NCI-H526 treated with DMSO at 0.1 percent for 48 hours (cell line): ENCODE data around the gene RASGRP1.

Experiments used
- DNase-seq: peaks from one replicate; lab custom pipeline; 2025; lab: John Stamatoyannopoulos, UW

The RASGRP1 gene

DNA sequence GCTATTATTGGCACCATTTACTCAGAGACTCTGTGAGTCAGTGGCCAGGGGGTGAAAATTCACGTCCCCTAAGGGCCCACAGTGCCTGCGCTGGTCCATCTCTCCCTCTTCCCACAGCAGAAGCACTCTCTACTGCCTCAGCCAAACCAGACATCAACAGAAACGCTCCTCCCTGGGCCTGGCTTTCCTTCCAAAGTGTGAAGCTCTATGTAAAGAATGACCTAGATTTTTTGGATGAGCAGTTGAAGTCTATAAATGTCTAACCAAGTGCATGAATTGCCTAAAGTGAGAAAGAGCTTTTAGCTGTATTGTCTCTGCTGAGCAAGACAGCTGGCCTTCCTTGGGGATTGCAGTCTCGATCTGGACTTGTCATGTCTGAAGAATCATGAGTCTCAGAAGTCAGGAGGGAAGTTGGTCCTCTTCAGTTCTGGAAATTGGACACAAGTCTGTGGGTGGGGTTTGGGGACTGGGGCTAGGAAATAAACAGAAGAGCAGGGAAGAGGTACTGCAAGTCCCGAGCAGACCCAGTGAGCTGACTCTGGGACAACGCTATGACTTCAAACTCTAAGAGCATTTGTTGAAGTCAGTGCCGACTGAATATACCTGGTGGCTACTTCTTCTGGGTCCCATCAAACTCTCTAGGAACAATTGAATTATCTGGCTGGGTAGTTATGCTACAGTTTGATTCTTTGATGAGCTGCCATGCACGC lies 29.0 kb downstream of the RASGRP1 start:
- no peak for DNase-seq

DNA sequence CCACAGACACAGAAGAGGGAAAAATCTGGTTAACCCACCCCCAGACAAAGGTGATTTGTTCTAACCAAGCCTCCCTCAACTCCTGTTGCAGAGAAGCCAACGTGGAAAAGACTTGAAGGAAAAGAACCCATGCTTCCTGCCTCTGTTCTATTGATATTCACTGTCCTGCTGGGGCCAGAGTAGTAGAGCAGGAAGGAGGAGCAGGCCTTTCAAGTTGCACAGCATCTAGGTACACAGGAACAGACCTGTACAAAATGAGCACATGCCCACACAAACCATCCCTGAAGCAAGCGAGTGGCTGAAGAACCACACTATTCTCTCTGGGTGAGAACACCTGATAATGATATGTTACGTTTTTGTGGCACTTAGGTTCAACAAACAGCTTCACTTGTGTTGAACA lies 29.9 kb downstream of the RASGRP1 start:
- DNase-seq, result no peak

DNA sequence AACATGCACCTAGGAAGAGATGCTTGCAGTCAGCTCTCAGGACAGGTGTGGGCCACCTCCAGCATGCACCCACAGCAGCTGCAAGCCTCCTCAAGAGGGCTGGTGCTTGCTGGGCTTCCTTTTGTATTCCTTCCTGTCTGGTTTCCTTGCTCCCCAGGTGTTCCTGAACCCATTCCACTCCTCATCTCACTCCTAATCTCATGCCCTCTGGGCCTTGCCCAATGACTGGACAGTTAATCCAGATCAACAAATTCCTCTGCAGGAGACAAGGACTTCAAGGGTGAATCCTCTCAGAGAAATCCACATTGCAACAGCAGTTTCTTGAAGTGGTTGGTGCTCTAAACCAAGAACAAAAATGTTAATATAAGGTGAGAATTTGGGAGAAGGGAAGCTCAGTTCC lies 30.7 kb downstream of the RASGRP1 start:
- no peak for DNase-seq

DNA sequence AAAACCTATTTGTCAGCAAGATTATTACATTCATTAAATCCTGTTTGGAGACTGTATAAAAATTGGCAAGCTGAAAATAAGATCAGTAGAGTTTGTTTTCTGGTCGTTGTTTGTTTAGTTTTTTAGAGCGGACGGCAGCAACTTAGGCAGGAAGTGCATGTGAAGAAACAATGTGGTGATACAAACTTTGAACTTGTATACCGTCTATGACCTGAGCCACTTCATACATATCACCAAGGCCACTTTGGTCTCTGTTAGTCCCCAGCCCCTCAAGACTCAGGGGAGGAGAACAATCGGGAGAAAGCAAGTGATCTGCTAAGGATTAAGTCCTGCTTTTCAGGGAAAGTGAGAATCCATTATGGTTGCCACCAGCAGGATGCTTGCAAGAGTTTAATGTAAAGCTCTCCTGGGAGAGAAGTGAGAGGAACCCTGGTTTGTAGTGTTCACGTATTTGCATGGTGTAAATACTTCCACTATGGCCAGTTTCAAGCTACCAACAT lies 31.1 kb downstream of the RASGRP1 start:
- no peak for DNase-seq

DNA sequence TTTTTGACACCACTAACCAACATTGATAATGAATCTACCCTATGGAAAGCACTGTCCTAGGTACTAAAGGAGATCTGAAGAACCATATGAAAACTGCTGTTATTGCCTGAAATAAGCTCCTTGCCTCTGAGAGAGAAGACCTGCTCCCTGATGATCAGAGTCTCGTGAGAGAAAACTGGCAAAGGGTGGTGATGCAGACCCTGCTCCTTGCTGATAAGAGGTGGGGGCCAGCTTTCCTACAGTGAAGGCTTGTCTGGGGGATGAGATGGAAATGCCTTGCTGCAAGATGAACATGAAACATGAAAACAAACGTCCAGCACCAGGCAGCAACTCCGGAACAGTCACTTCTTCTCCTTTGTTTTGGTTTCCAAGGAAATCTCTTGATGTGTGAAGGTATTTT lies 31.9 kb downstream of the RASGRP1 start:
- DNase-seq, result no peak

DNA sequence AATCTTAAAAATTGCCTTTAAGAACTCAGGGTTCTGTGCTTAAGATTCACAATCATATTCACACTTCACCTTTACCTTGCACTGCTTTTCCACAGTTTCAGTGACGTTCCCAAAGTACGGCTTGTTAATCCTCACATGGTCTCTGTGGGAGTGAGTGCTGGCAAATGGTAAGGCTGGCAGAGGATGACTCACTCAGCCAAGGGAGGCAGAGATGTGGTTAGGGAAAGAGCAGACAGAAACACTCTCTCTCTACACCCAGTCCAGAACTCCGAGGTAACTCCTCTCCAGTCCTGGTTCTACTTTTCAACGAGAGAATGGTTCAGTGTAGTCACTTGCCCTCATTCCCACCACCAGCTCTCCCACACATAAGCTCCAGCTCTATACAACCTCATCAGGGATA lies 33.1 kb downstream of the RASGRP1 start:
- no peak for DNase-seq

DNA sequence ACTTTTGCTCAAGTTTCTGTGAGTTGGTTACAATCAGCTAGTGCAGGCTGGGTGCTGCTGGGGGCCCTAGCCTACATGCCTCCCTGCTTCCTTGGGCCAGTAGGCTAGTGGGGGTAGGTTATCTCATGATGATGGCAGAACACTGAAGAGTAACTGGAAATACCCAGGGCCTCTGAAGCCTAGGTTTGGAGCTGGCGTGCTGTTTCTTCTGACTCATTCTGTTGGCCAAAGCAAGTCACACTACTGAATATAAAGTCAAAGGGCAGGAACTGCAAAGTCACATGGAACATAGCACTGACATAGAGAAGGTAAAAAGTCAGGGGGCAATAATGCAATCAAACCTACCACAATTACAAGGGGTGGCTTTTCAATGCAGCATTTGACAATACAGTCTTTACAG lies 34.5 kb downstream of the RASGRP1 start:
- no peak for DNase-seq

DNA sequence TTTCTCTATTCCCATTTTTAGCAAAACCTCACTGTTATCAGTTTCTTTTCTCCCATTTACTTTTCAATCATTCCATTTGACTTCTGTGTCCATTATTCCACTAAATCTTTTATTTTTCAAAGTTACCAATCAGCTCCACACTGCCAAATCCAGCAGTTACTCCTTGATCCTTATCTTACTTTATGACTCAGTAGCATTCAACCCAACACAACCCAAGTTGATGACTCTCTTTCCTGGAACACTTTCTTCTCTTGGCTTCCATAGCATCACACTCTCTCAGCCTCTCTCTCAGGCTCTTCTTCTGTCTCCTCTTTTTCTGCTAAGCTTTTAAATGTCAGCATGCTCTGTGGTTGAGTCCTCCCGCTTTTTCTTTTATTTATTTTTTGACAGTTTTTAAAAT lies 36.3 kb downstream of the RASGRP1 start:
- no peak for DNase-seq

DNA sequence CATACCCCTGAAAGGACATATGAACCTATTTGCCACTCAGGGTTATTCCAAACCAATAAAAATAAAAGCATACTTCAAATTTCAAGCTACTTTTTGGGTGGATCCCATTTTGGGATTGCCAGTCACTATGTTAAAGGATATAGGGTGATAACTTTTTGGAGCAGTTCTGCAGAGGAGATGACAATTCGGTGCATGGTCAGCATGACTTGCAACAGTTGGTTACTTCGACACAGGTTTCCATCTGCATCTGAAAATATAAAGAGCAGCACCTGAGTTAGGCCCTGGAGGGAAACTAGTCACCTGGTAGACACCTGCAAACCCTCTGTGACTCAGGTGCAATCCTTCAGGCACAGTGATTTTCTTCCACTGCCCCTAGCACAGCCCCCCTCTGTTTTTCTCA lies 38.5 kb downstream of the RASGRP1 start:
- no peak for DNase-seq

DNA sequence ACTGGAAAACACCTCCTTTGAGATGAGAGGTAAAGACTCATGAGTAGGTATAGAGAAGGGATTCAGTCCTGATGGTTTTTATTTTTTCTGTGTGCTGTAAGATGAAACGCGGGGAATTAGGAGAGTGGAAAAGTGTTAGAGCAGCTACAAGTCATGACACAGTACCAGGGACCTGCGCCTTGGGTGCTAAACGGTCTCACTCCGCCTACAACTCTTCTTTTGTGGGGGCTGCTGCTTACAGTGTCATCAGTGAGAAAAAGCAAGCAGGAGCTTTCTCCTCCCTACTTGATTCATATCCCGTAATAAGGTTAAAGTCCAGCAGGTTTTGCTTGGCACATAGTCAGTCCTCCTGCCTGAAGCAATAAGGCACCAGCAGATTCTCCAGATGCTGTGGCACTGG lies 39.1 kb downstream of the RASGRP1 start:
- DNase-seq, result no peak

DNA sequence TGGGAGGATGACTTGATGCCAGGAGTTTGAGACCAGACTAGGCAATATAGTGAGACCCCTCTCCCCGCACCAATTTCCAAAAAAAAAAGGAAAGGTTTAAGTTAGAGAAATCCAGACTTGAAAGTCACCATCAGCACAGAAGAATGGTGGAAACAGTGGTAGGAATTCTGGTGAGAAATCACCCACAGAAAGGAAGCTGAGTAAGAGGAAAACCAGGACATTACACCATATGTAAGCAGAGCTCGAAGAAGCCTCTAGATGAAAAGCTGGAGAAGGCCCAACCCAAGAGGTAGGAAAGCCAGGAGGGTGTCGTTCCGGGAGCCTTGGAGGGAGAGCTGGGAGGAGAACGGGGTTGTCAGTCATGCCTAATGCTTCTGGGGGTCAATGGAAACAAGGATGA lies 40.5 kb downstream of the RASGRP1 start:
- no peak for DNase-seq

DNA sequence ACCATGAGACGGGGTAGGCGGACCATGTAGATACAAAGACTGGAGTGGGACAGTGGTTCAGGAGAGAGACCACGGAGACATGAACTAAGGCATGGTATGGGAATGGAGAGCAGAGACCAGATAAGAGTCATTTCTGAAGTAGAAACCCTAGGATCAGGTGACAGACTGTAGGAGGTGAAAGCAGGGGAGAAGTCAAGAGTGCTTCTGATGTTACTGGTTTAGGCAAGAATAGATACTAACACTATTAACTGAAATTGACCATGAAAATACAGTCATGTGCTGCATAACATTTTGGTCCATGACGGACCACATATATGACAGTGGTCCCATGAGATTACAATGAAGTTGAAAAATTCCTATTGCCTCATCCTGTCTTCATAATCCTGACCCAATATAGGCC lies 41.7 kb downstream of the RASGRP1 start:
- DNase-seq, result no peak

DNA sequence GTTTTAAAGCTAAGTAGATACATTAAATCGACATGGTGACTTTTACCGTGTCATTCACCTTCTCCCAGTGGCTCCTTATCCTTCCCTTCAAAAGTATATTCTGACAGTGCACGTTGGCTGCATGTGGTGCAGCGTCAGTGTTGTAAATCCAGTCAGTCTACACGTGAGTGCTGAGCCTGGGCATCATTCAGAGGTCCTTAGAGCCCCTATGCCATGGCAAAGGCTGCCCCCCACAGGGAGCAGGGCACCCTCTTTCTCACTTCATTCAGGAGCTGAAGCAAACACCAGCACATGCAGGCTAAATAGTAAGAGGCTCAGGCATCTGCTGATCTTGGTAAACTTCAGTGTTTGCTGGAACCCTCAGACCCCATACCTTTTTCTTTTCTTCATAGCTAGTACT lies 43.3 kb downstream of the RASGRP1 start:
- no peak for DNase-seq

DNA sequence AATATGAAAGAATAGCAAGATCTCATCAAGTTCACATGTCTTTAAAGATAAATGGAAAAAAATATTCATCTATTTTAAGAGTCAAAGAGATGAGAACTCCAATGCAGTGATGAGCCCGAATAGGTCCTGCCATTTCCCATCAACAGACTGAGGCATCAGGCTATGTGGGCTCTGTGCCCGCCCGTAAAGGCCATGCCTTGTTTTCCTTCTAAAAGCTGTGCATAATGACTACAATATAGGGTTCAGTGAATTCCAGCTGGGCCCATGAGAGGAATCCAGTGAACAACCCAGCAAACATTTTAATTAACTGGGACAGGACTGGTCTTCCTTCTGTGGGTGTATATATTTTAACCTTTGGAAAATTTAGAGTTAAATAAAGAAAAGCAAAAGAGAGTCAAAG lies 44.6 kb downstream of the RASGRP1 start:
- no peak for DNase-seq

DNA sequence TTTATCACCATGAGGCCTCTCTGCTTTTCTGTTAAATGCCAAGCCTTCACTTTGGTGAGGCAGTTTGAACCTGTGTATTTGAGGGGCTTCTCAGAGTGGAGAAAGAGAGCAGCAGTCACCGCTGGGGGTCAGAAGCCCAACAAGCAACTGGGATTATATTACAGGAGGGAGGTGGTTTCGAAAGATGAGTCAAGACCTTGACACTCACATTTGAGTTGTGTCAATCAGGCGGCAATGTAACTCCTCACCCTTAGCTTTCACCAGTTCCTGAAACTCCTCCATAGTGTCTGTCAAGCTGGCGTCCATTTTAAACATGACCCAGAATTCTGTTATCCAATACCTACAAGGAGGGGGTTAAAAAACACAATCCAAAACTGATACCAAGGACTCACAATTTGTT lies 46.5 kb downstream of the RASGRP1 start:
- DNase-seq, result no peak

DNA sequence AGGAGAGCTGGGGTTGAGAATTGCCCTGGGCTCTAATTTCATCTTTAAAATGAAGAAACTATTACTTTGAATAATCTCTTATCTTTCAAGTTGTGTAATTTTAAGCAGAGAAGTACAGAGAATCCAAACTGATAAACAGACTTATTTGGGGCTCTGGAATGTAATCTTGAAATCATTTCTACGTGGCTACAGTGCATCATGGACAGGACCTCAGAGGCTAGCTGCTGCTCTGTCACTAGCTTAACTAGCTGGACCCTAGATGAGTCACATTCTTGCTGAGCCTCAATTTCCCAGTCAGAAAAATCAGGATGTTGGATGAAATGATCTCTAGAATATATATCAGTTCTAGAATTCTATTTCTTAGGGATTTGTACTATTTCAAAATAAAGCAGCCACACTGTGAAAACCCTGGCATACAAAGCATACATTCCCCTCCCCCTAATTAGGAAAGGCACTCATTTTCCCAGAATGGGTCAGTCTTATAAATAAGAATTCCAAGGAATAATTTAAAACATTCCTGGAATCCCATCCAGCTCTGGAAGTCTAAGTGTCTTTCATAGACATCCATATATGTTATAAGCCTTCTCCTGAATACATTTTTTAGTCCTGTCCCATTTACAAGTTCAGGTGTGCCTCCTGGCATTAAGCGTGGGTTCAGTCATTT lies 47.2 kb downstream of the RASGRP1 start:
- no peak for DNase-seq

DNA sequence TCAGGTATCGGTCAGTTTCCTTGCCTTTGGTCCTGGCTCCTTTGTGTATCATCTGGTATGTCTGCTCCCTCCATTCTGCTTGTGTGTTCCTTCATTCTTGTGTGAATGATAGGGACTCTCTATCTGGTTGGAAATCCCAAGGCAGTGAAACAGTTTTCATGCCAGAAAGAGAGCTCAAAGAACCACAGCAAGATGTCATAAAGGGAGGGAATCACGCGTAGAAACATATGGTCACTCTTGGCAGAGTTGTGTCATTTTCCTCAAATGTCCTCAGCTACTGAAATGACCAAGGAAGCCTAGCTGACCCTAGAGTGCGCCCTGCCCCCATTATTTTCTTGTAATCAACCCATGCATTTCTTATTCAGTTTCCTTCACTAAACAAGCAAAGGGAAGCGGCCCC lies 48.0 kb downstream of the RASGRP1 start:
- DNase-seq, result no peak

DNA sequence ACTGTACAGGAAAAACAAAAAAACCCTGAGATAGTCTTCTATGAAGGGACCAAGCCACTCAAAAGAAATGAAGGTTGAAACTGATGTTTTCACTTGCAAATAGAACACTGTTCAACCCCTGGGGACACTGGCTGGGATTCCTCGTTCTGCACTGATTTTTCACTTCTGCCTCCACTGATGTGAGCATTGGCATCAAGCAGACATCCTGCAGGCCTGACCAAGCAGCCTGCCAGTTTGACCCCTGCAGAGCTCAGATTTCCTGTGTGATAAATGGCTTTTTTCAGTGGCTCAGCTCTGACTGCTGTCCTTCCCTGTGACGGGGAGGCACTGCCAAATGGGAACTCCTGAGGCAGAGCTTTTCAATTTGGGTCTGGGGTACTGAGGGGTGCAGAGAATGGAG lies 50.0 kb downstream of the RASGRP1 start:
- DNase-seq, result no peak

DNA sequence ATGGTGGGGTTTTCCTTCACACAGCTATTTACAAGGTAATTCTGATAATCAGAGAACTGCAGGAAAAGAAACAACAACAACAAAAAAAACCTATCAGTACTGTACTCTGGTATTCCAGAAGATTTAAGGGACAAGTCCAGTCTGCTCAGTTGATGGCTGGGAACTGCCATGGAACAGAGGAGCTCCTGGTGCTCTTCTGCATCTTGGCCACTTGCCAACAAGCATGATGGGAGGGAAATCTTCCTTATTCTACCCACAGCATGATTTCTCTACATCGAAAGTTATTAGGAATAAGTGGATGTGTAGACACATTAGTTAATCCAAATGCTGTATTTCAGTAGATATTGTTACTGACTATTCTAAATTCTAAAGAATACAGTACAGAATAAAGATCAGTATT lies 51.7 kb downstream of the RASGRP1 start:
- DNase-seq, result no peak

DNA sequence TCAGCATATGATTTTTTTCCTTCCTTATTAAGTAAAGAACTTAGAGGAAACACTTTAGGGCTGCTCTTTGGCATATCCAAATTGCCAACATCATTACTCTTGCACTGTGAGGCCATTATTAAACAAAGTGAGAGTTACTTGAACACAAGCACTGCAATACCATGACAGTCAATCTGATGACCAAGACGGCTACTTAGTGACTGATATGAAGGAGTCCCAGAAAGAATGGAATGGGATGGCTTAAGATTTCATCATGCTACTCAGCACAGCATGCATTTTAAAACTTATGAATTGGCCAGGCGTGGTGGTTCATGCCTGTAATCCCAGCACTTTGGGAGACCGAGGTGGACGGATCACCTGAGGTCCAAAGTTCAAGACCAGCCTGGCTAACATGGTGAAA lies 55.5 kb downstream of the RASGRP1 start:
- DNase-seq, result no peak

DNA sequence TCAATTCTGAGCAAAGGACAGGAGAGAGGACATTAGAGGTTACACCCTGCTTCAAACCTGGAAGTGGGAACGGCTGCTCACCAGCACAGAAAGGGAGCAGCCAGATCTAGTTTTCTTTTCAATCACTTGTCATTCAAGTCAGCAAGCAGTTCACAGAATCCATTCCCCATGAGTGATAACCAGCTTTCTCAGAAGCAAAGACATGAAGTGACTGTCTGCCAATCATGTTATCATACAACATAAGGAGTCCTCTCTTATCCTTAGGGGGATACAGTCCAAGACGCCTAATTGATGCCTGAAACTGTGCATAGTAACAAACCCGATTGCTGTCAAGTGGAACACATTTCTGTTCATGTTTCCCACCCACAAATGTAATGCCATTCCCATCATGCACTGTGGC lies 56.0 kb downstream of the RASGRP1 start:
- DNase-seq, result no peak

DNA sequence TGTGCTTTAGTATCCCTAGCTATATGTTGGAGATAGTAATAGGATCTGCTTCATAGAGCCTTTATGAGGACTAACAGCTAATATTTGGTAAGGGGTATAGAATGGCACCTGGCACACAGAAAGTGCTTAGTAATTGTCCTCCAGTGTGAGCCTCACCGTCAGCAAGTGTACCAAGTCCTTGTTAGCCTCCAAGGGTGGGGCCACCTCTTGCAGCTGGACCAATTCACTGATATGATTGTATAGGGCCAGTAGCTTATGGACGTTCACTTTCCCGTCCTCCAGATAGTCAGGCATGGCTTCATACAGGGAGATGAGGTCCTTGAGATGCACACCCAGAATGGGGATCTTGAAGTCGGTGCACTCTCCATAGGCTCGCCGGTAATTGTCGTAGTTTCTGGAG lies 57.0 kb downstream of the RASGRP1 start:
- no peak for DNase-seq

DNA sequence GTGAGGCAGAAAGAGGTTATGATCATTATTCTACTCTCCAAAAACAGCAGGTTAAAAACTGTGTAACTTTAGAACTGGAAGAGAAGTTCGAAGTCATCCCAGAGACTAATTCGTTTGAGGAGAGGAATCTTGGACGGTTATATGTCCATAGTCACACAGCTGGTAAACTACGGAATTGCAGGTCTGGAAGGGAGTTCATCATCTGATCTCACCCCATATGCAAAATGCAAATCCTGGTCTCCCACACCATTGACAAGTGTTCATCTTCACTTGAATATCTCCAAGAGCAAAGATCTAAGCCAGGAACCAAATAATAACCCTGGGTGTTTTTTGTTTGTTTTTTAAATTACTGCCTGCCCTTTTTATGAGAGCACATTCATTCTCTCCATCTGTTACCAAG lies 57.6 kb downstream of the RASGRP1 start:
- no peak for DNase-seq
